NB4 (cell line): ENCODE results near the gene ANP32E.

Experiments
- DNase-seq: peaks from one replicate; pipeline ENCODE4 v3.0.0; 2010; ENCODE audit warnings: low read depth
- H3K4me3 ChIP-seq: one replicate; pipeline ENCODE4 v1.5.1; 2011; ENCODE audit warnings: mild to moderate bottlenecking, low read depth, low read length, moderate library complexity
- CTCF ChIP-seq: IDR thresholded peaks from one replicate; pipeline ENCODE4 v1.5.1; 2012; ENCODE audit warnings: low read depth, low read length
- MAX ChIP-seq: IDR thresholded peaks from 2 replicates; pipeline ENCODE4 v1.6.1; 2011; ENCODE audit warnings: low read depth, low read length
- MYC ChIP-seq: IDR thresholded peaks from 2 replicates; pipeline ENCODE4 v1.6.1; 2011; ENCODE audit warnings: low read depth, low read length
- POLR2A ChIP-seq: IDR thresholded peaks from 2 replicates; pipeline ENCODE4 v1.6.1; 2011; ENCODE audit warnings: mild to moderate bottlenecking; ENCODE audit not compliant: insufficient read length; ENCODE audit errors: extremely low read depth

Gene ANP32E

GRCh38 chr1:150235852-150236613, at the start of gene ANP32E:
TSS of gene ANP32E (minus strand) at chr1:150236112. CDS start at chr1:150235786, 326 bp downstream.
- TF ChIP-seq MAX: peak; percentile 77
- no peak for TF ChIP-seq MYC
- TF ChIP-seq POLR2A: peak; percentile 83
- peak; percentile 99 for DNase-seq
- peak within 1 kb of the TSS; percentile 99 for H3K4me3 ChIP-seq

GRCh38 chr1:150283260-150283659, 47.3 kb upstream of the ANP32E start:
- H3K4me3 ChIP-seq: no peak overlapping the region
- no peak for TF ChIP-seq CTCF
- TF ChIP-seq MYC: no peak
- no peak for TF ChIP-seq POLR2A
- no peak for TF ChIP-seq MAX
- no peak for DNase-seq

GRCh38 chr1:150282558-150282958, 46.6 kb upstream of the ANP32E start:
- no peak overlapping the region for H3K4me3 ChIP-seq
- no peak for TF ChIP-seq POLR2A
- no peak for TF ChIP-seq MYC
- TF ChIP-seq CTCF: no peak
- no peak for TF ChIP-seq MAX
- DNase-seq: no peak

- peak within 1 kb of the TSS; percentile 54 for H3K4me3 ChIP-seq
- TF ChIP-seq POLR2A (no peak), CTCF (no peak), MYC (no peak), MAX (no peak)
- DNase-seq: peak; percentile 58
Observed at GRCh38 chr1:150281758-150282557, 46.0 kb upstream of the ANP32E start, which contains the start of gene CIART. TSS of gene CIART (plus strand) at chr1:150282554. CDS start at chr1:150283268, 714 bp downstream.

- TF ChIP-seq MAX (no peak), CTCF (peak; percentile 76)
- H3K4me3 ChIP-seq: peak overlapping the region; percentile 54
- DNase-seq: peak; percentile 77
Observed at GRCh38 chr1:150281221-150281757, 45.4 kb upstream of the ANP32E start.
